HK-2 (cell line): ENCODE measurements around the gene LYRM4.
"Not testable (repeated sequence)": the region's sequence is repeated elsewhere in the genome, so short reads cannot be mapped to it uniquely, and the experiment has no call there.

ENCODE experiments used
- DNase-seq: peaks from one replicate; pipeline ENCODE4 v3.0.0-alpha.2; 2018; ENCODE audit not compliant: unreplicated experiment

Gene LYRM4

DNA sequence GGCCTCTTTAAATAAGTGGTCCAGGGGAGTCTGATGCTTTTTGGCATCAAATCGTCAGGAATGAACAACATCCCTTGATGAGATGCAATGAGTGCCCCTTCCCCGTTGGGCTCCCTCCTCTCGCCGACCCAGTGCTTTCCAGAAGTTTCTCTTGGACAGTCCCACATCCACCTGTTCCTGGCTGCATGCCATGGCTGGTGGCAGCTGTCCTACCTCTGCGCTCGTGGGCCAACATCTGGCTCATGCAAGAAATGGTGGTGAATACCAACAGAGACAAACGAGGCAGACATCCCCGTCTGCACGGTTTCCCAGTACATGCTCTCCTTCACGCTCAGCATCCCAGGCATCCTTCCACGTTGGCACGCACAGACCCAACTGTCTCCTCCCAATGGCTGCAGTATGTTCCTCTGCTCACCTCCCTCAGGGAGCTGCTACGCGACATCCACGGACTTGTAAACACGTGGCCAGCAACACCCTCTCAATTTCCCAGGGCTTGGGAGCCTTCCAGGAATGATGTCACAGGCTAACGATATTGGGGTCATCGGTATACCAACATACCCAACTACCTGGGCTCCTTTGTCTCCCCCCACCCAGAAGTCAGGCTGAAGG lies 138.1 kb downstream of the LYRM4 start:
- no peak for DNase-seq

DNA sequence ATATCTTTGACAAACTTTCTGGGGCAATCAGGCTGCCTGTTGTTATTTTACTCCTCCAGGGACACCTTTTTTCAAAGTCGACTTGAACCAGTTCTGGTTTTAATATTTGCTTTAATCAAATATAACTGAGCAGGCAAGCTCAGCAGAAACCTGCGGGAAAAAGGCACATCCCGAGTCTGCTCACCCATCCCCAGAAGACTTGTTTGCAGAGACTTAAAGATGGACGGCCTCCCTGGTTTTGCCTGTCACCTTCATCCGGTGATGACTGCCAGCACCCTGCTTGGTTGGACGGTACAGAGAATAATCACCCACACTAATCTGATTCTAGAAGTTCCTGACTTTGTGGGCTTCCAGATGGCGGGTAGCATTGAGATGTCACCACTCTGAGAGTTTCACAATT lies 138.8 kb downstream of the LYRM4 start:
- no peak for DNase-seq

DNA sequence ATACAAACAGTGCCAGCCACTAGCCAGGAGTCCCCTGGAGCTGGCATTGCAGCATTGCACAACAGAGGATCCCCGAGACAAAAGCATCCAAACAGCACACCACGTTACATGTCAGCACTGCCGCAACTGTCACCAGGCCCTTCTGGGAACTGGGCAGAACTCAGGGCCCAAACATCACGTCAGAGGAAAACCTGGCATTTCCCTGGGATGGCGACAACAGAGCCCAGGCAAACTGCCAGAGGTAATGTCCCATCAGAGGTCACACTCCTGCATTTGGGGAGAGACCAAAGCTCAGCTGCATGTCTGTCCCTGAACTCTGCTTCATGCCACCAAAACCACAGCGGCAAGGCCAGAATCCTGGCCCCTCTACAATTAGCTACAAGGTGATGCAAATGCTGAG lies 139.3 kb downstream of the LYRM4 start:
- no peak for DNase-seq

DNA sequence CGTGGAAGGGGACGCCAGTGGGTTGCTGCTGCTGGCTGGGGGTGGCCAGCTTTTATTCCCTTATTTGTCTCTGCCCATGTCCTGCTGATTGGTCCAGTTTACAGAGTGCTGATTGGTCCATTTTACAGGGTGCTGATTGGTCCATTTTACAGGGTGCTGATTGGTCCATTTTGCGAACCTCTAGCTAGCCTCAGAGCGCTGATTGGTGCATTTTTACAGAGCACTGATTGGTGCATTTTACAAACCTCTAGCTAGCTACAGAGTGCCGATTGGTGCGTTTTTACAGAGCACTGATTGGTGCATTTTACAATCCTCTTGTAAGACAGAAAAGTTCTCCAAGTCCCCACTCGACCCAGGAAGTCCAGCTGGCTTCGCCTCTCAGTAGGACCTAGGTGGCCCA lies 140.2 kb downstream of the LYRM4 start:
- not testable (repeated sequence) for DNase-seq

DNA sequence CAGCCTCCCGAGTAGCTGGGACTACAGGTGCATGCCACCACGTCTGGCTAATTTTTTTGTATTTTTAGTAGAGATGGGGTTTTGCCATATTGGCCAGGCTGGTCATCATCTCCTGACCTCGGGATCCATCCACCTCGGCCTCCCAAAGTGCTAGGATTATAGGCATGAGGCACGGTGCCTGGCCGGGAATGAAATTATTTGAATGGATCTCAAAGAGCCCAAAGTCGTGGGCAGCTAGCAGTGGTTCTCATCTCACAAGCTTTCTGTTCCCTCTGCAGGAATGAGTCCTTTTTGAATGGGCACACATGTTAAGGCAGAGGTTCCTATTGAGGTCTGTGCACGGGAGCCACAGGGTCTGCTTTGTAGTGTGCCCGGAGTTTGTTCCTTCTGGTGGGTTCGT lies 140.7 kb downstream of the LYRM4 start:
- DNase-seq, result no peak

DNA sequence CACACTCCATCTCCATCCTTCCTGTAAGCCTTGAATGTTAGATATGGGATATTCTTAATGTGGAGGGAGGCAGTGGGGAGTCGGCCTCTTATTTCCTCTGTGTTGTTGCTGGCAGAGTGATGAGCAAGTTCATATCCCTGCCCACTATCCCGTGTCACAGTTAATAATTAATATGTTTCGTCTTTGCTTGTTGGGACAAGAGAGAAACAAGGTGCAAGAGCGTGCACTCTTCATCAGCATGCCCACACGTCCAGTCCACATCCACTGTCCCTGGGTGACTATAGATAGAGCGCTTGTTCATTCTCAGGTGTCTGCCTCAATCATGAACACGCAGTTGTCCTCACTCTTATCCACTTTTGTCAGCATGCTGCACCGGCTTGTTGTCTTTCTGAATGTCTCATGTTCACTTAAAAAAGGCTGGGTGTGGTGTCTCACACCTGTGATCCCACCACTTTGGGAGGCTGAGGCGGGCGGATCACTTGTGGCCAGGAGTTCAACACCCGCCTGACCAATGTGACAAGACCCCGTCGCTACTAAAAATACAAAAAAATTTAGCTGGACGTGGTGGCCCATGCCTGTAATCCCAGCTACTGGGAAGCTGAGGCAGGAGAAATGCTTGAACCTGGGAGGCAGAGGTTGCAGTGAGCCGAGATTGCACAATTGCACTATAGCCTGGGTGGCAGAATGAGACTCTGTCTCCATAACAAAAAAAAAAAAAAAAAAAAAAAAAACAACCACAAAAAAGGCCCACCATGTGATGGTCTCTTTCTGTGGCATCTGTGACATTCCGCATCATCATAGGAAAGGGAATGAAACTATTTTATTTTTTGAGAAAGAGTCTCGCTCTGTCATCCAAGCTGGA lies 141.4 kb downstream of the LYRM4 start:
- no peak for DNase-seq

DNA sequence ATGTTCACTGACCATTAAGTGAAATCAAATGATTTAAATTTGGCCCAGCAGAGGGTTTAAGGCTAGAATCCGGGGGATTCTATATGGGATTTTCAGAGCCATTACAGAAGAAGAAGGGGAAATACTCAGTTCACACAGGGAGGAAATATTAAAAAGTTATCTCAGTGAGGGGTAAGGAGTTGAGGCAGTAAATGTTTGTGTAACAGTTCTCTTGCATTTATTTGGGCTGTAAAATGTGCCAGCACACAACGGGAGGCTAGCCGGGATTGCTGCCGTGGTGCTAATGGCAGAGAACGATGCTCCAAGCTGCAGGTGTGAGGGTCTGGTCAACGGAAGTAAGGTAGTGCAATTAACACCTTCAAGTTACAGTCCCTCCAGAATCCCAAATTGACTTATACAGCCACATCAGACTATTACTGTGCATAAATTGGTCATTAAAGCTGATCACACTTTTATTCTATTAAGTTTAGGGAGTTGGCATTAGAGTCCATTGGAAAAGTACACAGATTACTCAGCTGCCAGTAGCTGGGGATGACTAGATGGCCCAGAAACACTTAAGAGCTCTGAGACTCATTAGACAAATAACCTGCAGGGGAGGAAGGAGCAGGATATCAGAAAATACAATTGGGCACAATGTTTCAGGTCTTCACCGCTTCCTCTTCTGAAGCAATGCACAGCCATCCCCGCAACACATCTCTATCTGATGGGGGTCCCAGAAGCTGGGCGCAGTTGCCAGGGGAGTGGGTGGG lies 144.3 kb downstream of the LYRM4 start:
- no peak for DNase-seq

DNA sequence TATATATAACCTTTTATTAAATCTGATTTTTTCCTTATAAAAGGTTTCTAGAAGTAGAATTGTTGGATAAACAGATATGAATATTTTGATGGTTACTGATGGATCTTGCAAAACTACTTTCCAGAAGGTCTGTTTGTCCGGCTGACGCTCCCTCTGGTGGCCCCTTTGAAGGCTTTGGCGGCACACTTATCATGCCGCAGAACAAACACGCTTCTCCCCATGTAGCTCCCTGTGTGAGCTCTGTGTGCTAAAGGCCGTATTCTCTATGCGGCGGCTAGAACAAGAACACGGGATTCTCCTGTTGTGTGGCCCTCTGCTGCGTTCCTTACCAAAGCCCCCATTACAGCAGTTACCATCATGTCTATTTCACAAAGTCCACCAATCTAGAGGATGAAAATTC lies 145.6 kb downstream of the LYRM4 start:
- no peak for DNase-seq

DNA sequence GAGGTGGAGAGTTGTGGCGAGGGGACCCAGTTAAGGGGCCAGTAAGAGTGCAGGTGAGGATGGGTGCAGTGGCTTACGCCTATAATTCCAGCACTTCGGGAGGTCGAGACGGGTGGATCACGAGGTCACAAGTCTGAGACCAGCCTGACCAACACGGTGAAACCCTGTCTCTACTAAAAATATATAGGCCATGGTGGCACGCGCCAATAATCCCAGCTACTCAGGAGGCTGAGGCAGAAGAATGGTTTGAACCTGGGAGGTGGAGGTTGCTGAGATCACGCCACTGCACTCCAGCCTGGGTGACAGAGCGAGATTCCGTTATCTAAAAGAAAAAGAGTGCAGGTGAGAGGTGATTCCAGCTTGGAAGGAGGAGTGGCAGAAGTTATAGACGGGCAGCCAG lies 147.7 kb downstream of the LYRM4 start:
- no peak for DNase-seq

DNA sequence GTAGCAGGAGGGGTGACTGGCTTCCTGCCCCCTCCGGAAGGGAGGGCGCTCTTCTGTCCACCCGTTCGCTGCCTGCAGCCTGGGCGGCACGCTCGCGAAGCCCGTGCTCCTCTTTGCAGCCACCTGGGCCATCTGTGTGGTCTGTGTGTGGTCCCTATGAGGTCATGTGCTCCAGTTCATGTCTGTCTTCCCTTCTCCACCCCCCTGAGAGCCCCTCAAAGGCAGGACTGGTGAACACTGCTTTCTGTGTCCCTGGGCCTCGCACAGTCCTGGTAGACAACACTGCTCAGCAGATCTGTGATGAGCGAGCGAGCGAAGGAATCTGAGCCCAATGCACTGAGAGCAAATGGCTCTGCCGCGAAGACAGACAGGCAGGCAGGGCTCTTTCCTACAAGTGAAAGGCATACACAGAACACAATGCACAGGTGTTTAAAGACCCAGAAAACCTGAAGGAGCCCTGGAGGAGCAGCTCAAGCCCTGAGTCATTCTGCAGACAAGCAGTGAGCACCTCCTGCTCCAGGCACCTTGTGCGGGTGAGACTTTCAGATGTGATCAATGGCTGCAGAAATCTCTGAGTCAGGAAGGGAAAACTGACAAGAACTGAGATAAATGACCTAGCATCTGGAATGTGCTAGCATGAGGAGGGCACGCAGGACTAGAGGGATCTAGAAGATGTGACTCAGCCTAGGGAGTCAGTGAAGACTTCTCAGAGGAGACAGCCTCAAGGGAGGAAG lies 148.5 kb downstream of the LYRM4 start:
- DNase-seq, result no peak

DNA sequence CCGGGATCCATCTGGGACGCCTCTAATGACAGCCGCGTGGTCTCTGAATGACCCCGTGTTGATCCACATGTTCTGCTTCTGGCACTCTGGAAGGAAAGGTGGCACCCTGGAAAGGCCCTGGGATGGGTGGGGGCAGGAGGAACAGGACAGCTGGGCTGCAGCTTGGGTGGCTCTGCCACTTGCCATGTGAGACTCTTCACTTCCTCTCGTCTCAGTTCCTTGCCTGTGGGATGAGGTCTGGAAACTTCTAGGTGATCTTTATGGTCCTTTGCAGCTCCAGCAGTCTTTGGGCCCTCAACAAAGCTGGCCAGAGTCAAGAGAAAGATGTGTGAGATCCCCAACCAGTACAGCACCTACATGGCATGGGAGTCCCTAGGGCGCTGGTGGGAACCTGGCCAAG lies 149.1 kb downstream of the LYRM4 start:
- DNase-seq, result no peak

DNA sequence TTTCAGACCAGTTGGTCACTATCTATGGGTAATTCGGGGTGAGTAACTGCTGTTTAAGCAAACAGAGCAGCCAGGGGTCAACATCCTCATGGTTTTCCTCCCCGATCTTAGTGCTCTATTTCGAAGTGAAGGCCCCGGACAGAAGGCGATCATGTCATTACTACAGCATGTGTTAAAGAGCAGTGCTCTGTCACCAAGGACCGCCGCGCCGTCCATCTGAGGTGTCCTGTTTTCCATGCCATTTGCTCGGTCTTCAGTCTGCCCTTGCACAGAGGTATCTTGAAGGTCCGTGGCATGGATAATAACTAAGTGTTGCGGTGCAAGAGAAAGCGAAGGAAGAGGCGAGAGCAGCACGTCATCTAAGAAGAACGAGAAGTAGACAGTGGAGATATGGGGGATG lies 150.5 kb downstream of the LYRM4 start:
- DNase-seq, result no peak

DNA sequence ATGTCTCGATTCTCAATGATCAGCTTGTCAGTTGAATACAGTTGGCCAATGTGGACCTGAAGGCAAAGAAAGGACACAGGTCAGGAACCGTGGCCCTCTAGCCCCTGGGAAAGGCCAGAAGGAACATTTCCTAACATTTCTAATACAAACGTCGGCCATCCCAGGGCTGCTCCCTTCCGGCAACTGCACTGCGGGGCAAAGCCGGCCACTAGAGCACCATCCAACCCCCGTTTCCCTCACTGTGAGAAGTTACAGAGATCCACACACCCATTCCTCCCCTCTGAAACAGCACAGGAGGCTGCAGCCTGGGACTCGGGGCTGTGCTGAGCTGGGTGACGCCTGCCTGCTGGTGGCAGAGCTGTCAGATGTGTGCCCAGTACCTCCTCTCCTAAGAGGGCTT lies 151.3 kb downstream of the LYRM4 start:
- DNase-seq, result no peak

DNA sequence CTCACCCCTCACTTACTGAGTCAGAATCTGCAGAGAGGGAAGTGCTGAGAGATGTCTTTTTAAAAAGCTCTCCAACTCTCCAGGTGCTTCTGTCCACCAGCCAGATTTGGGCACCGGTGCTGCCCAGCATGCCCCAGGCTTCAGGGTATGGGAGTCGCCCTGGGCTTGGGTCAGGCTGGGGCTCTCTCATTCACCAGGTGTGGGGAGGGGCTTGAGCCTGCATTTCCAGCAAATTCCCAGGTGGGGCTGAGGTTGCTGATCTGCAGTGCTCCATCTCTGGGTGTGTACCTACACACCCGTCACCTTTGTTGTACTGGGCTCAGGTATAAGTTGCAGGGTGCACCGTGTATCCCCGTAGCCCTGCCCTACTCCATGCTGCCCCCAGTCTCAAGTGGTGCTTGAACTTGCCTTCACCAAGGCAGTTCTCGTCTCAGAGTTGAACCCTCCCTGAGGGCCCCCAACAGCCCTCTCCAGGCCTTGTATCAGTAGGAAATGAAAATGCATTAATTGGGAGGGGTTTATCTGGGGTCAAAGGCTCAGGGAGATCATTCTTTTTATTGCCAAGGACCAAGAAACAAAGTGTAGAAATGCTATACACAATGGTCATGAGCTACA lies 152.1 kb downstream of the LYRM4 start:
- no peak for DNase-seq

DNA sequence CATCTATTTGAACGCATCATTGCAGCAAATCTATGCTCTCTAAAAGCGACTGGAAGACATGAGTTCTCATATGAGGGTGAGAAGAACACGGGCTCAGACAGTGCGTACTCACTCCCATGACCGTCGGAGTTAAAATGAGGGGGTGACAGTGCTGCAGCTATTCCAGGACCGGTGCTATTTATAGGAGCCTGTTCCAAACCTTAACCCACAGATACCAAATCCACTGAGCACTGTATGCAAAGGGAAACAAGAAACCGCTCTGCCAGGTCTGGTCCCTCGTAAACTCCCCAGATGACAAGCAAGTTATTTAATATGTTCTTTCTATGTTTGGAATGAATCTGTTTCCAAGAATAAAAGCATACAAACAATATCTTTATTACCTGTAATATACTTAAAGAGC lies 152.7 kb downstream of the LYRM4 start:
- no peak for DNase-seq

DNA sequence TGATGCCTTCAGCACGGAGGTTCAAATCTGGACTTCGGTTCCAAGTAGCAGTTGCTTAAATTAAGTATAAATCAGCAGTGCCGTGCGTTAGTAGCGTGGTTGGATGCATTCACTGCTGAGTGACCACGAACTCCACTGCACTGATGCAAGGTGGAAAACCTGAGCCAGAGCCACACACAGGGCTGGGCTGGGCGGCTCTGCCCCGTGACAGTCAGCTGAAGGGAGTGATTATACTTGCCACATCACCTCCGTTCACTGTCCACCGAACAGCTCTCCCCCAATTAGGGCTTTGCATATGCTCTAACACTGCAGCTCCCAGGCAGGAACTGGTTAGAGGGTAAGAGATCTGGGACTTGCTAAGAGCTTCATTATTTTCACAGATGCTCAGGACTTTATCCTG lies 153.4 kb downstream of the LYRM4 start:
- DNase-seq, result no peak

DNA sequence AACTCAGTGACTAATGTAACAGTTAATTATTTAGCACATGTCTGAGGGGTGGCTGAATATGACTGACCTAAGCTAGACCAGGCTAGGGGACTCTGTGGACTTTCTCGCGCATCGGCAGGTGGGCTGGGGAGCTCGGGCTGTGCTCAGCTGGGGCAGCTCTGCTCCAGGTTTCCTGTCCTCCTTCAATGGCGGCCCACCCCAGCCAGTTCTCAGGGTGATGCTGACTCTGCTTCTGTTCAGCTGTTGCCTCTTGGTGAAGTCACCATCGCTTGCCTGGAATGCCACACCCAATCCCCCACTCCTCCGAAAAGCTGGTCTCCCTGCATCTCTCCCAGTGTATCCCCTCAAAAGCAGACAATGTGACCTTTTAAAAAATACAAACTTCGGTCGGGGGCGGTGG lies 155.6 kb downstream of the LYRM4 start:
- no peak for DNase-seq

DNA sequence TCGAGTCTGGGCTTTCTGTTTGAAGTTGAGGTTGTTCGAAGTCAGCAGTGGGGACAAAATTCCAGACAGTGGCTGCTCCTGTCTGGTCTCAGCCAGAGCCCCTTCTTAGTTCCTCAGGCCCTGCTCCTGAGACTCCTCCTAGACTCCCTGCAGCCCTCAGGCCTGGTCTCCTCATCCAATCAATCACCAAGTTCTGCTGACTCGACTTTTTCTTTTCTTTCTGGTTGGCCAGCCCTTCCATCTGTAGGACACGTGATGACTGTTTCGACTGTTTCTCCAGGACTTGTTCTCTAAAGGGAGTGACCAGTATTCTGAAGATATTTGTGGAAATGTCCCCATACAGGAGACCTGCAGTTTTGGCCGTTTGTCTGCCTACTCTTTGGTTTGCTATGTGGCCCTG lies 156.1 kb downstream of the LYRM4 start:
- DNase-seq, result no peak

DNA sequence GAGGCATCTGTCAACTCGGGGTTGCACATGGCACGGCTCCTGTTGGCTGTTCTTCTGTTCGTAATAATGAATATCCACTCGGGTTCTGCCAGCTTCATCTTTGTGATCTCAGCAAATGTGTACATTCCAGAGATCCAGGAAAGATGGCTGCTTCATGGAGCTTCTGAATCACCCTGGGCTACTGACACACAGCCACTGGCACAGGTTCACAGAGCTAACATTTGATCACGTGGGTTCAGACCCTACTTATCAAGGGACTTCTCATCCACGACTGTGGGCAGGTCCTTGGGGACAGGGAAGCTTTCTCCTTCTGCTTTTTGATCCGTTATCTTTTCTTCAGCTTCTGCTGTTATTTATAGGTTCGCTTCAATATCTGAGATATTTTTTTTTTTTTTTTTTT lies 157.5 kb downstream of the LYRM4 start:
- no peak for DNase-seq

DNA sequence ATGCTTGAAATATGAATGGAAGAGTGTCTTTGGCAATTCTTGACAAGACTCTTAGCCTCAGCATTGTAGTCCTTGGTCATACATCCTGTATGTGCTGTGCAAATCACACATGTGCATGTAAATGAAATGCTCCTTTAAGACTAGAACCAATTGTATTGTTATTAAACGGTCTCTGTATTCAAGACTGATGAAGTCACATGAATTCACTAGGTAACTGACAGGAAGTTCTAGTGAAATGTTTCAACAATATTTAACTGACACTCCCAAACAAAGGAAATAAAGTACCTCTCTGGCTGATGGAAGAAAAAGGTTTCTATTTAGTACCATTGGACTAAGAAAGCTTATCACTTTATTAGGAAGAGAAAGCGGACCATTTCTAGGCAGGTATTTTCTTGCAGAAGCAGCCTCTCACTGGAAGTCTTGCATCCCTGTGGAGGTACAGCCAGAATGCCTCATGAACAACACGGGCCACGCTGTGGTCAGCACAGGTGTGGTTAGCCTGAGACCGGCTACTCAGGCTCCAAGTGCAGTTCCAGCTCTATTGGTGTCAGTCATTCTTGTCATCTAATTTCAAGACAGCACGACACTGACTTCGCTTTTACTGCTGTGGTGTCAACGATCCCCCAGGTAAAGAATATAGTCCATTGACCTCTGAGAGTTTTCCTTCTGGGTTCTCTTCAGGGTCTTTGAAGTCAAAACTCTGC lies 158.3 kb downstream of the LYRM4 start:
- DNase-seq, result no peak

DNA sequence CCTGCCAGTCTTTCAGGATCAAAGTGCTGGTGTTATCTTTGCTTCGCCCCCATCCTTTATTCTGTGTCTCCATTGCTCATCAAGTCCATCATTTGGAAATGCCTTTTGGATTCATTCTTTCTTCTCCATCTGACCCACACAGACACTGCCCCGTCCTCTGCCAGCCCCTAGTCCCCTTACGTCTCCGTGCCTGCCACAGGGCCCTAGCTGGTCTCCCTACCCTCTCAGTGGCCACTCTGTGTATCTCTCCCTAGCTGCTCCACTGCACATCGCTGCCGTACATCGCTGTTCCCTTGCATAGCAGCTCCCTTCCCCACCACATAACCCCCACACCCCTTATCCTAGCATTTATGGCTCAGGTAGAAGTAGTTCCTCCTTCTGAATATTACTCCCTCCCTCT lies 159.9 kb downstream of the LYRM4 start:
- DNase-seq, result no peak
